GM12878 (cell line): ENCODE results near the gene UQCRC1. TPM values are rescaled to one million over a fixed set of nuclear protein-coding genes. Genes with fewer than 3 reads are reported as not detected.
A peak's percentile ranks its signal among the peaks of the same experiment; 100 is the strongest.

Experiments
- ATAC-seq: fragments of 200-7000 bp; cut with Tn5 transposase; 3 replicates; pipeline ENCODE4 v1.9.1; 2020; ENCODE audit warnings: mild to moderate bottlenecking, moderate library complexity
- BruUV-seq: library from RNA; stranded (reverse); fragments of 400-500 nt; replicated peaks from 2 replicates; lab custom pipeline; 2021; lab: Mats Ljungman, UMichigan
- CTCF ChIA-PET: fragments of 300-600 bp; sonication (Branson Sonifier 250); formaldehyde crosslinking; extraction: SDS; loops from one replicate; lab custom pipeline; 2021; ENCODE audit warnings: inconsistent platforms; lab: Yijun Ruan, JAX
- POLR2A ChIA-PET: fragments of 350-600 bp; formaldehyde crosslinking; extraction: SDS; loops from one replicate; lab custom pipeline; 2021; ENCODE audit warnings: inconsistent platforms; lab: Charles Lee
- RAD21 ChIA-PET: fragments of 300-600 bp; sonication (Branson Sonifier 250); formaldehyde crosslinking; loops from one replicate; lab custom pipeline; 2023; ENCODE audit warnings: antibody characterized with exemption; ENCODE audit not compliant: unreplicated experiment; lab: Charles Lee
- SMC1A ChIA-PET: fragments of 300-600 bp; sonication (Branson Sonifier 250); formaldehyde crosslinking; loops from one replicate; lab custom pipeline; 2023; ENCODE audit not compliant: unreplicated experiment, uncharacterized antibody; lab: Charles Lee
- DNase-seq: peaks from one replicate; pipeline ENCODE4 v3.0.0-alpha.2; 2011; ENCODE audit warnings: low read depth, low spot score
- FAIRE-seq: peaks from 3 replicates; lab custom pipeline; 2011; peaks lifted over from hg19 to GRCh38; lab: Jason Lieb, UNC
- H2AFZ ChIP-seq: 2 replicates; pipeline ENCODE4 v1.6.0; 2011; ENCODE audit warnings: low read depth, low read length, control low read depth; ENCODE audit not compliant: control insufficient read depth
- H3K27ac ChIP-seq: 2 replicates; pipeline ENCODE4 v1.5.1; 2011; ENCODE audit warnings: control low read depth; ENCODE audit not compliant: control insufficient read depth, insufficient read depth
- H3K27me3 ChIP-seq, 2 experiments: replicated peaks in 1 of 2; 2 replicates each; pipeline versions ENCODE4 v1.6.0 to v1.6.1; 2011; ENCODE audit warnings: low read length in 1 of 2; ENCODE audit not compliant: control insufficient read depth in 2 of 2, insufficient read depth in 2 of 2
- H3K36me3 ChIP-seq, 2 experiments: 2 replicates each; pipeline ENCODE4 v1.5.1; 2011; ENCODE audit warnings: low read length in 1 of 2; ENCODE audit not compliant: control insufficient read depth in 2 of 2, insufficient read depth in 2 of 2
- H3K4me1 ChIP-seq: 2 replicates; pipeline ENCODE4 v1.6.1; 2011; ENCODE audit warnings: mild to moderate bottlenecking, low read length, moderate library complexity, mixed read lengths; ENCODE audit not compliant: control insufficient read depth, insufficient read depth
- H3K4me2 ChIP-seq: 2 replicates; pipeline ENCODE4 v1.6.0; 2011; ENCODE audit warnings: control low read depth; ENCODE audit not compliant: control insufficient read depth, insufficient read depth
- H3K4me3 ChIP-seq: fragments of 200-600 bp; sonication (generic); 2 replicates; pipeline ENCODE4 v1.5.1; 2016
- H3K79me2 ChIP-seq: 2 replicates; pipeline ENCODE4 v1.6.0; 2011; ENCODE audit warnings: low read length; ENCODE audit not compliant: control insufficient read depth, insufficient read depth
- H3K9ac ChIP-seq: 2 replicates; pipeline ENCODE4 v1.8.0; 2011; ENCODE audit warnings: low read length, control low read depth, mixed read lengths; ENCODE audit not compliant: control insufficient read depth, insufficient read depth
- H3K9me3 ChIP-seq: replicated peaks from 3 replicates; pipeline ENCODE4 v1.5.1; 2011; ENCODE audit warnings: mild to moderate bottlenecking, low read length; ENCODE audit not compliant: control insufficient read depth, insufficient read depth
- H4K20me1 ChIP-seq: 2 replicates; pipeline ENCODE4 v1.6.0; 2011; ENCODE audit not compliant: control insufficient read depth, insufficient read depth
- KLF5 ChIP-seq: fragments of 450-650 bp; IDR thresholded peaks from 2 replicates; pipeline ENCODE4 v1.6.1; 2014; ENCODE audit warnings: mild to moderate bottlenecking; ENCODE audit not compliant: partially characterized antibody
- MEF2B ChIP-seq: fragments of 450-650 bp; IDR thresholded peaks from 2 replicates; pipeline ENCODE4 v1.6.1; 2018; ENCODE audit warnings: mild to moderate bottlenecking, moderate library complexity; ENCODE audit not compliant: partially characterized antibody, poor library complexity, severe bottlenecking
- MLLT1 ChIP-seq: fragments of 450-650 bp; IDR thresholded peaks from 2 replicates; pipeline ENCODE4 v1.6.1; 2016; ENCODE audit warnings: mild to moderate bottlenecking
- SIN3A ChIP-seq: IDR thresholded peaks from 2 replicates; pipeline ENCODE4 v1.6.1; 2012; ENCODE audit warnings: low read depth, low read length, improper control_type of control experiment
- SMARCA5 ChIP-seq: fragments of 450-650 bp; IDR thresholded peaks from 2 replicates; pipeline ENCODE4 v1.6.1; 2017; ENCODE audit warnings: mild to moderate bottlenecking
- WGBS: methylation state at CpG from one replicate; pipeline ENCODE4 v1.1.6; 2016; ENCODE audit warnings: low lambda C conversion rate; ENCODE audit not compliant: insufficient replicate concordance, insufficient coverage; ENCODE audit errors: missing lambda C conversion rate; 5-methylcytosine and 5-hydroxymethylcytosine counted together
- in situ Hi-C: fragments of 300-500 bp; cut with MboI; formaldehyde crosslinking; loops from 9 replicates; pipeline ENCODE4 v1.14.3; 2018; ENCODE audit warnings: mixed read lengths
- intact Hi-C: fragments of 100-400 bp; cut with micrococcal nuclease; formaldehyde crosslinking; loops from one replicate; pipeline ENCODE4 v1.14.2; 2022; ENCODE audit not compliant: unreplicated experiment
- polyA plus RNA-seq, 11 experiments: library from polyadenylated mRNA; depleted of rRNA in 4 of 11; unstranded in 6 of 11; stranded (reverse) in 5 of 11; fragments of >200 nt; fragmentation: Nextera tagmentation in 4 of 11; fragmentation: Illumina TruSeq in 1 of 11; extraction: Ambion mirVana in 4 of 11; extraction: Trizol in 1 of 11; gene quantifications; 1 replicate in 1 of 11; 2 replicates in 10 of 11; pipeline versions ENCODE4 v1.2.1 to v1.2.3, GENCODE V29; 2011 to 2016; ENCODE audit warnings: inconsistent platforms in 2 of 11, missing spikeins in 2 of 11, low read depth in 1 of 11
- total RNA-seq, 4 experiments: library from RNA; depleted of rRNA in 3 of 4; stranded (reverse); fragments of >200 nt in 3 of 4; fragmentation: Illumina TruSeq in 1 of 4; extraction: Trizol in 1 of 4; gene quantifications; 2 replicates each; pipeline versions ENCODE4 v1.2.1 to v1.2.3, GENCODE V29; 2013 to 2021

UQCRC1 gene
- total and polyA plus RNA-seq, 10 of the 15 experiments (the other 5 are each of a cell fraction or from before 2014, with no cell fraction given), result 116 to 426 (median 228) TPM

- in situ Hi-C loops, result no loop called here
- peak overlapping the region; percentile 33 for H3K27ac ChIP-seq
- 0 out of 2 replicates have a peak, but pooled peaks have one; percentile 25 for TF ChIP-seq SIN3A
- peak; percentile 58 for TF ChIP-seq MLLT1
- TF ChIP-seq KLF5, result no peak
- TF ChIP-seq MEF2B, result peak; percentile 18
- TF ChIP-seq SMARCA5, result peak; percentile 49; the same call in 1 of the 2 replicates
- peak overlapping the region; percentile 97 for H3K4me2 ChIP-seq
- peak overlapping the region; percentile 66 for H3K9ac ChIP-seq
- BruUV-seq, result no TSS peak
- peaks cover 0 to 12% of the 10 kb centered on the region in 2 experiments; a peak in 2 of 4 replicates for H3K36me3 ChIP-seq
- H3K4me1 ChIP-seq, result peaks cover 45% of the 10 kb centered on the region
- ATAC-seq (no peak), DNase-seq (no peak), FAIRE-seq (no peak)
- no peaks in the 10 kb centered on the region for H3K9me3 ChIP-seq
- ChIA-PET SMC1A (interaction anchor here (0.9 to 4.9 kb wide), 13 partner anchors 7 to 161 kb away, joined by 3 to 28 read pairs (median 4); partner anchors contain the start of genes ATRIP, CCDC51, IP6K2 and SLC26A6), RAD21 (interaction anchor here (0.6 to 6.8 kb wide), 14 partner anchors 32 to 184 kb away, joined by 3 to 37 read pairs (median 6); partner anchors contain the start of genes ATRIP, CCDC51, SLC26A6 and TMA7), CTCF (interaction anchor here (0.6 to 16.3 kb wide), 15 partner anchors 11 to 724 kb away, joined by 3 to 239 read pairs (median 5); partner anchors contain the start of genes ATRIP, CCDC51, CDC25A and SLC26A6), POLR2A (interaction anchor here (0.6 to 7.1 kb wide), 14 partner anchors 14 to 368 kb away, joined by 3 to 91 read pairs (median 4); partner anchors contain the start of genes CCDC51, CDC25A, IP6K2 and SLC26A6)
- intact Hi-C loops, result loop anchor here (5.0 kb wide), 3 partner anchors 109 to 324 kb away; partner anchors contain the start of gene ATRIP
- H4K20me1 ChIP-seq, result peaks cover 2% of the 10 kb centered on the region; the same call in 1 of the 2 replicates
- peak overlapping the region; percentile 91 for H3K4me3 ChIP-seq
- no peaks in the 10 kb centered on the region for H3K27me3 ChIP-seq
- H3K79me2 ChIP-seq, result peaks cover 47% of the 10 kb centered on the region
- H2AFZ ChIP-seq, result peak overlapping the region; percentile 25; the same call in 1 of the 2 replicates
- WGBS, result 39% methylated on average over 10 of the region's 29 CpGs
Observed at GRCh38 chr3:48555949-48556795, 53.3 kb downstream of the UQCRC1 start.
